Measurements from ENCODE around the gene ZBTB48.

The ZBTB48 gene

DNA sequence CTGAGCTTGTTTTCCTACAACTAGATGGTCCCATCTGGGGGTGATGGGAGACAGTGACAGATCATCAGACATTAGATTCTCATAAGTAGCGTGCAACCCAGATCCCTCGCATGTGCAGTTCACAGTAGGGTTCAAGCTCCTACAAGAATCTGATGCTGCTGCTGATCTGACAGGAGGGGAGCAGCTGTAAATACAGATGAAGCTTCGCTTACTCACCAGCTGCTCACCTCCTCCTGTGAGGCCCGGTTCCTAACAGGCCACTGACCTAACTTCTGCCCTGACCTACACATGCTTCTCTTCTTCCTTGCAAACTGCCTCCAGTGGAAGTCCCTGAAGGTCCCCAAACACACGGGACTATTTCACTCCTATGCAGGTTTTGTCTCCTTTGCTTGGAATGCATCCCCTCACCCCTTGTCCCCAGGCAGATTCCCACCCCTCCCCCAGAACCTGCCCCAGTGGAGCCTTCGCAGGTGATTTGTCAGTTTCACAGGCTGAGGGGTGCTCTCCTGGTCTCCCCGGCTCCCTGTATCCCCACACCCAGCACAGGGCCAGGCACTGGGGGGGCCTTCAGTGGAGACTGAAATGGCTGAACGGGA, 5.7 kb upstream of the ZBTB48 start:
- no peak for DNase-seq

GRCh38 chr1:6574818-6575217, 5.0 kb upstream of the ZBTB48 start:
- no peak for DNase-seq

DNA sequence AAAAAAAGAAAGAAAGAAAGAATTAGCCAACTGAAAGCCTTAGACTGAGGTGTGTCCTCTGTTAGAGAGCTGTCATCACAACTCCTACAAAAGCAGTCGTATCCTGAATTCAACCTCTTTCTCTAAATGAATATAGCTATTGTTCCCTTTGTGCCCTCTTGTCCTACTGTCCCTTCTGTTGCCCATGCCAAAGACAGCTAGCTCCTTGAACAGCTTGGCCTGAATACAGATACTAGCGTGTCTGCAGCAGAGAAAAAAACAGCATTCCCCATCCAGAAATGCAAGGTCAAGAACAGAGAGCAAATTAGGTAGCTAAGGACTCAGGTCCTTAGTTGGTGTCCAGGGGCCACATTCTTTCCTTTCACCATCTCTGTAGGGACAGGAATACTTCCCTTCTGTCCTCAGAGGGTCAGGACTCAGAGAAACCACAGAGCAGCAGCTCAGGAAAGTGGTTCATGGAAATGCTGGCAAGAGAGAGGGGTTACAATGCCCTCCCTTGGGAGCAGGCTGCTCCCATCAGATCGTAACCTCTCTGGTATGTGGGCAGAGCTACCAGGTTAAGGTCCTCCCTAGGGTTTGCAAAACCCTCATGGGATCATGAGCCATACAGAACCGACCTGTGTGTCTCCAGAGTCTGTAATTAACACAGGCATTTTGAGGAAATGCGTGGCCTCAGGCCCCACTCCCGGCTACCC, 1.8 kb upstream of the ZBTB48 start:
- DNase-seq, result no peak

DNA sequence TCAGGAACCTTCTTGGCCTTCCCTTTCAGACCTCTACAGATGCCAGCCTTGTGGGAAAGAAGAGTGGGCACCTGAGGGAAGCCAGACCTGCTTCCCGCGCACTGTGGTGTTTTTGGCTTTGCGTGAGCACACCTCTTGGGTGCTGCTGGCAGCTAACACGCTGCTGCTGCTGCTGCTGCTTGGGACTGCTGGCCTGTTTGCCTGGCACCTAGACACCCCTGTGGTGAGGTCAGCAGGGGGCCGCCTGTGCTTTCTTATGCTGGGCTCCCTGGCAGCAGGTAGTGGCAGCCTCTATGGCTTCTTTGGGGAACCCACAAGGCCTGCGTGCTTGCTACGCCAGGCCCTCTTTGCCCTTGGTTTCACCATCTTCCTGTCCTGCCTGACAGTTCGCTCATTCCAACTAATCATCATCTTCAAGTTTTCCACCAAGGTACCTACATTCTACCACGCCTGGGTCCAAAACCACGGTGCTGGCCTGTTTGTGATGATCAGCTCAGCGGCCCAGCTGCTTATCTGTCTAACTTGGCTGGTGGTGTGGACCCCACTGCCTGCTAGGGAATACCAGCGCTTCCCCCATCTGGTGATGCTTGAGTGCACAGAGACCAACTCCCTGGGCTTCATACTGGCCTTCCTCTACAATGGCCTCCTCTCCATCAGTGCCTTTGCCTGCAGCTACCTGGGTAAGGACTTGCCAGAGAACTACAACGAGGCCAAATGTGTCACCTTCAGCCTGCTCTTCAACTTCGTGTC, 995 bp upstream of the ZBTB48 start:
- no peak for DNase-seq

- no peak for DNase-seq
Measured at GRCh38 chr1:6580119-6580592, 362 bp downstream of the ZBTB48 start.

GRCh38 chr1:6580593-6581409, 1.0 kb downstream of the ZBTB48 start:
- DNase-seq, result no peak

- no peak for DNase-seq
Measured at GRCh38 chr1:6581561-6582305, 1.9 kb downstream of the ZBTB48 start.

- DNase-seq, result no peak
Measured at GRCh38 chr1:6582370-6582769, 2.6 kb downstream of the ZBTB48 start.

GRCh38 chr1:6584126-6585080, 4.6 kb downstream of the ZBTB48 start:
- DNase-seq, result no peak

GRCh38 chr1:6585081-6585722, 5.4 kb downstream of the ZBTB48 start:
- DNase-seq, result no peak

- no peak for DNase-seq
Measured at GRCh38 chr1:6585841-6586240, 6.0 kb downstream of the ZBTB48 start.

GRCh38 chr1:6586404-6586816, 6.6 kb downstream of the ZBTB48 start:
- no peak for DNase-seq

DNA sequence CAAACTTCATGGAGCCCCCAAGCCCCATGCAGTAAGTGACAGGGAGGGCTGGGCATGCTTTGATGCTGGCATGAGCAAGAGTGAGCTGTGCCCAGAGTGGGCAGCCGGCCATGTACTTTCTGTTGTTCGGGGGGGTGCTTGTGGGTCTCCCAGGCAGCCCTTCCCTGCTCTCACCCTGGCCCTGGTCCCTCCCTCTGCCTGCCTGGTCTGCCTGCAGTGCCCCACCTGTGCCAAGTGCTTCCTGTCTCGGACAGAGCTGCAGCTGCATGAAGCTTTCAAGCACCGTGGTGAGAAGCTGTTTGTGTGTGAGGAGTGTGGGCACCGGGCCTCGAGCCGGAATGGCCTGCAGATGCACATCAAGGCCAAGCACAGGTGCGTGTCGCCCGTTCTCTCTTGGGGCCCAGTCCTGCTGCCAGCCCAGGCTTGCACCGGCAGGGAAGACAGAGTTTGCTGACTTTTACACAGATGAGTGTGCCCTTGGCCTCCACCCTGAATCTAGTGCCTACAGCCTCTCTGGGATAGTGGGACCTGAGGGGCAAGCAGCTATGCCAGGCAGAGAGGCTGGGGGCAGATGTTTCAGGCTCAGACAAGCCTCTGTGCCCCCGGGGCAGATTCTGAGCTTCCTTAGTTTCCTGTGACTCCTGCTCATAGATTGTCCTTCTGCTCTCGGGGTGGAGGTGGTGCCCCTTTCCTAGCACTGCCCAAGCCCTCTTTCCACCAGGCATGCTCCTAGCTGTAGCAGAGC, 7.6 kb downstream of the ZBTB48 start:
- DNase-seq, result no peak

GRCh38 chr1:6588128-6588892, 8.5 kb downstream of the ZBTB48 start:
- DNase-seq, result no peak

DNA sequence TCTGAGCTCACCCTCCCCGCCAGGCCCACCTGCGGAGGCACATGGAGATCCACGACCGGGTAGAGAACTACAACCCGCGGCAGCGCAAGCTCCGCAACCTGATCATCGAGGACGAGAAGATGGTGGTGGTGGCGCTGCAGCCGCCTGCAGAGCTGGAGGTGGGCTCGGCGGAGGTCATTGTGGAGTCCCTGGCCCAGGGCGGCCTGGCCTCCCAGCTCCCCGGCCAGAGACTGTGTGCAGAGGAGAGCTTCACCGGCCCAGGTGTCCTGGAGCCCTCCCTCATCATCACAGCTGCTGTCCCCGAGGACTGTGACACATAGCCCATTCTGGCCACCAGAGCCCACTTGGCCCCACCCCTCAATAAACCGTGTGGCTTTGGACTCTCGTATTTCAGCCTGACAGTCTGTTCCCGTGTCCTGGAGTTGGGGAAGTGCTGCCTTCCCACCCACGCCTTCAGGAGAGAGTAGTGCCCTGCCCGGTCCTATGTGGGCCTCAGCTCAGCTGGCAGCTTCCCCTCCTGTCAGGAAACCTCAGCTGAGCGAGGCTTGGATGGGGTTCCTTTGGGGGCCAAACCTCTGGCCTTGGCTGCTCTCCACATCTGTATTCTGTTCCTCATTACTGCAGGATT, 9.2 kb downstream of the ZBTB48 start:
- no peak for DNase-seq

GRCh38 chr1:6590046-6590445, 10.3 kb downstream of the ZBTB48 start:
- no peak for DNase-seq

- DNase-seq, result no peak
Measured at GRCh38 chr1:6591222-6591621, 11.4 kb downstream of the ZBTB48 start.

DNA sequence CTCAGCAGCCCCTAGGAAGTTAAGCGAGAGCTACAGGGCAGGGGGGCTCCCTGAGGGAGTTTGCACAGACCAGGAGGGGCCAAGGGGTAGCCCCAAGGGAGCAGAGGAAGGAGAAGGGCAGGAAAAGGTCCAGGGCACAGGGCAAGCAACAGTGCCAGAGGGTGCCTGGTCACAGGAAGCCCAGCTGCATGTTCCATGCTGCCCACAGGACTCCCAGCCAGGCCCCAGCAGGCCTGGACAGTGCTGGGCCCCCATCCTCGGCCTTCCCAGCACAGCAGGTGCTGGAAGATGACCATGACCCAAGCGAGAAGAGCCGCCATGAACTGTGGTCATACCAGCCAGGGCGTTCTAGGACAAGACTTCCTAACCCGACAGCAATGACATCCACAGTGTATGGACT, 11.8 kb downstream of the ZBTB48 start:
- DNase-seq, result no peak

DNA sequence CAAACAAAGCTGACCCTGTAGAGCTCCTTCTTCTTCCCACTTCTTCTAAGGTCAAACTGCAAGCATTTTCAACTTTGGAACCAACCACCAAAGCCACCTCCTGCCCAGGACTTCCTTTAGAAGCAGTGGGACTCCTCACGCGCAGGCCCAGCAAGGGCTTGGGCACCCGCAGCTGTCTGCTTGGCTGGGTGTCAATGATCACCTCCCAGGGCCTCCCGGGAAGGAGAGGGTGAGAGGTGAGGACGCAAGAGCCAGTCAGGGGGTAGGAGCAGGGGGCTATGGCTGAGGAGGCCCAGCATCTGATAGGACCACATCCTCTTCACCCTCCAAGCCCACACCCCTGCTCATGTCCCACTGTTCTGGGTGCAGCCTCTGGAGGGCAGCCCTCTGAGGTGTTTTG, 12.6 kb downstream of the ZBTB48 start:
- DNase-seq, result no peak
